GM12878 (cell line): Measurements from ENCODE around the gene SKP2. TPM values are rescaled to one million over a fixed set of nuclear protein-coding genes. Genes with fewer than 3 reads are reported as not detected.

Experiments
- CBFB ChIP-seq: IDR thresholded peaks from 2 replicates; pipeline ENCODE4 v1.6.1; 2016; ENCODE audit warnings: antibody characterized with exemption, low read depth
- CBX5 ChIP-seq: sonication (generic); IDR thresholded peaks from 2 replicates; pipeline ENCODE4 v1.6.1; 2016; ENCODE audit warnings: low read depth, moderate library complexity, mild to moderate bottlenecking, inconsistent platforms
- DPF2 ChIP-seq: fragments of 450-650 bp; IDR thresholded peaks from 2 replicates; pipeline ENCODE4 v1.6.1; 2017; ENCODE audit warnings: mild to moderate bottlenecking
- E2F4 ChIP-seq: IDR thresholded peaks from 2 replicates; pipeline ENCODE4 v1.6.1; 2012; ENCODE audit warnings: low read depth, low read length, improper control_type of control experiment
- HSF1 ChIP-seq: fragments of 150-350 bp; IDR thresholded peaks from 2 replicates; pipeline ENCODE4 v1.6.1; 2014; ENCODE audit warnings: mild to moderate bottlenecking, low read depth, low read length
- MEF2B ChIP-seq: fragments of 450-650 bp; IDR thresholded peaks from 2 replicates; pipeline ENCODE4 v1.6.1; 2018; ENCODE audit warnings: mild to moderate bottlenecking, moderate library complexity; ENCODE audit not compliant: partially characterized antibody, poor library complexity, severe bottlenecking
- STAT1 ChIP-seq: fragments of 450-650 bp; conservative IDR thresholded peaks from 2 replicates; pipeline ENCODE4 v1.6.1; 2014; ENCODE audit warnings: antibody characterized with exemption, mild to moderate bottlenecking
- USF1 ChIP-seq: IDR thresholded peaks from 2 replicates; pipeline ENCODE4 v1.6.1; 2011; ENCODE audit warnings: borderline replicate concordance, low read depth, mild to moderate bottlenecking, moderate library complexity, mixed read lengths, low read length; ENCODE audit not compliant: insufficient read depth; ENCODE audit errors: extremely low read length
- polyA plus RNA-seq, 11 experiments: library from polyadenylated mRNA; depleted of rRNA in 4 of 11; unstranded in 6 of 11; stranded (reverse) in 5 of 11; fragments of >200 nt; fragmentation: Nextera tagmentation in 4 of 11; fragmentation: Illumina TruSeq in 1 of 11; extraction: Ambion mirVana in 4 of 11; extraction: Trizol in 1 of 11; gene quantifications; 1 replicate in 1 of 11; 2 replicates in 10 of 11; pipeline versions ENCODE4 v1.2.1 to v1.2.3, GENCODE V29; 2011 to 2016; ENCODE audit warnings: inconsistent platforms in 2 of 11, missing spikeins in 2 of 11, low read depth in 1 of 11
- total RNA-seq, 4 experiments: library from RNA; depleted of rRNA in 3 of 4; stranded (reverse); fragments of >200 nt in 3 of 4; fragmentation: Illumina TruSeq in 1 of 4; extraction: Trizol in 1 of 4; gene quantifications; 2 replicates each; pipeline versions ENCODE4 v1.2.1 to v1.2.3, GENCODE V29; 2013 to 2021

The SKP2 gene
- total and polyA plus RNA-seq, 10 of the 15 experiments (the other 5 are each of a cell fraction or from before 2014, with no cell fraction given), result 13.9 to 50.8 (median 36.9) TPM

- TF ChIP-seq MEF2B, result no peak
- TF ChIP-seq HSF1, result no peak
- TF ChIP-seq CBX5, result 0 out of 2 replicates have a peak, but pooled peaks have one; percentile 31
- TF ChIP-seq DPF2, result no peak
- TF ChIP-seq CBFB, result no peak
- no peak for TF ChIP-seq STAT1
- TF ChIP-seq USF1, result no peak
- TF ChIP-seq E2F4, result no peak
These were observed 1.1 kb upstream of the SKP2 start (continued) for GRCh38 chr5:36150676-36151433.
